ENCODE measurements around the gene STK33. TPM values are rescaled to one million over a fixed set of nuclear protein-coding genes. Genes with fewer than 3 reads are reported as not detected.

Gene STK33
- total RNA-seq, 1 experiment from 2014 or later: 0.21 TPM

GRCh38 chr11:8352103-8352875 is 241.7 kb downstream of the STK33 start:
- Histone ChIP-seq H3K27me3 (replicated peaks) (no peaks in the 10 kb centered on the region), H3K4me3 (no peak overlapping the region), H3K4me1 (replicated peaks) (no peaks in the 10 kb centered on the region), H3K9me3 (replicated peaks) (no peaks in the 10 kb centered on the region), H3K27ac (no peak overlapping the region), H3K36me3 (no peaks in the 10 kb centered on the region)
- DNase-seq (ENCODE audit: low read depth in 1 of 2, low spot score in 2 of 2): no peak

DNA sequence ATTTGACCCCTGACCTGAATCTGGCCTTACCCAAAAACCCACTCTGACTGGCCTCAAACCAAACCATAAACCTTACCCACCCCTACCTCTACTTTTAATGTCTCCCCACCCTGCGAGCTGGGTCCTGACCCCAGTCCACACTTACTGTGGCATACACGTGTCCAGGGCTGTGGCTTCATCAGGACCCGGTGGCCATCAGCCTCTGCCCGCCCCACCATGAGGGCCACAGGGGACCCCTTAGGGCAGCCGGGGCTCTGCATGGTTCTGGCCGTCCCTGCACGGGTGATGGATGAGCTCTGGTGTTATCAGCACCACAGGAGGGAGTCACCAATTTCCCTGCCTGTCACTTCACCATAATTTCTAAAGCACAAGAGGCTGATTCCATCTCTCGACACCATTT is 242.8 kb downstream of the STK33 start:
- Histone ChIP-seq H3K4me3 (no peak overlapping the region), H3K27me3 (replicated peaks) (no peaks in the 10 kb centered on the region), H3K9me3 (replicated peaks) (no peaks in the 10 kb centered on the region), H3K36me3 (no peaks in the 10 kb centered on the region), H3K4me1 (replicated peaks) (no peaks in the 10 kb centered on the region), H3K27ac (no peak overlapping the region)
- DNase-seq (ENCODE audit: low read depth in 1 of 2, low spot score in 2 of 2): no peak

GRCh38 chr11:8347978-8348377 is 246.1 kb downstream of the STK33 start:
- H3K4me1 ChIP-seq (replicated peaks): no peaks in the 10 kb centered on the region
- no peak overlapping the region for H3K4me3 ChIP-seq
- no peak for DNase-seq (ENCODE audit: low read depth in 1 of 2, low spot score in 2 of 2)
- H3K27me3 ChIP-seq (replicated peaks): no peaks in the 10 kb centered on the region
- H3K9me3 ChIP-seq (replicated peaks): no peaks in the 10 kb centered on the region
- no peak overlapping the region for H3K27ac ChIP-seq
- H3K36me3 ChIP-seq: no peaks in the 10 kb centered on the region

DNA sequence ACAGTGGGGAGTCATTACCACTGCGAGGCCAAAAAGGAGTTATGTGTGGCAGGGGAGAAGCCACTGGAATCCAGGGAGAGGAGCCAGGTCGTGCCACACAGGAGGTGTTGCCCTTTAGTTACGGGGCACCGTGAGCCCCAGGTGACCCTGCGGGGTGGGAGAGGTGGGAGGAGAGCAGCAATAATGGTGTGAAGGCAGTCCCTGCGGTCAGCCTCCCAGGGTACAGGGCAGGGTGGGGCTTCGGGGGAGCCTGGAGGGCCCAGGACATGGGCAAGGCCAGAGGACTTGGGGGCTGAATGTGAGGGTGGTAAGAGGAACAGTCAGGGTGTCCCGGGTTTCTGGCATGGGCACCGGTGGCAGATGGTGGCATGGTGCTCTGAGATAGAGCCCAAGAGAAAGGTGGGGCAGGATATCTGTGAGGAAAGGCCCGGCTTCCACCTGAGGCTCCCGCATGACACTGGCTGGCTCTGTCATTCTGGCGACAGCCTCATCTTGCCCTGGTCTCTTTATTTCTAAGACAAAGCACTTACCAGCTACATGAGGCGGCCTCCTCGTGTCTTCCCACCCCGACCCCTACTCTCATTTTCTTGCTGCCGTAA is 247.8 kb downstream of the STK33 start:
- Histone ChIP-seq H3K4me1 (replicated peaks) (no peaks in the 10 kb centered on the region), H3K27ac (no peak overlapping the region), H3K9me3 (replicated peaks) (no peaks in the 10 kb centered on the region), H3K36me3 (no peaks in the 10 kb centered on the region), H3K4me3 (no peak overlapping the region), H3K27me3 (replicated peaks) (no peaks in the 10 kb centered on the region)
- DNase-seq (ENCODE audit: low read depth in 1 of 2, low spot score in 2 of 2): no peak

DNA sequence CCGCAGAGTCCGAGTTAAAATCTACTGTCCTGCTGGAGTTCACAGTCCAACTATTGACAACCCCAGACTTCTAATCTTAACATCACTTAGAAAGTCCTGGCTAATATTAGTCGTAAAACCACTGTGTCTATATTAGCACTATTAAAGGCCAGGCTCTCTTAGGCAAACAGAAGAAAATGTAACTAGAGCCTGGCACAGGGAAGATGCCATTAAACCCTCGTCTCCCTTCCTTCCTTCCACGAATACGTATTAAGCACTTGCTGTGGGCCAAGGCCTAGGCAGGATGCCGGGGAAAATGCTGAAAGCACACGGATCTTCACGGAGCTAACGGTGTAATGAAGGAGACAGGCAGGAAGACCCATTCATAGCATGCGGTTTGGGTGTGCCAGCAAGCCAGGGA is 248.8 kb downstream of the STK33 start:
- Histone ChIP-seq H3K4me1 (replicated peaks) (no peaks in the 10 kb centered on the region), H3K36me3 (no peaks in the 10 kb centered on the region), H3K9me3 (replicated peaks) (no peaks in the 10 kb centered on the region), H3K27me3 (replicated peaks) (no peaks in the 10 kb centered on the region), H3K27ac (no peak overlapping the region), H3K4me3 (no peak overlapping the region)
- no peak for DNase-seq (ENCODE audit: low read depth in 1 of 2, low spot score in 2 of 2)

DNA sequence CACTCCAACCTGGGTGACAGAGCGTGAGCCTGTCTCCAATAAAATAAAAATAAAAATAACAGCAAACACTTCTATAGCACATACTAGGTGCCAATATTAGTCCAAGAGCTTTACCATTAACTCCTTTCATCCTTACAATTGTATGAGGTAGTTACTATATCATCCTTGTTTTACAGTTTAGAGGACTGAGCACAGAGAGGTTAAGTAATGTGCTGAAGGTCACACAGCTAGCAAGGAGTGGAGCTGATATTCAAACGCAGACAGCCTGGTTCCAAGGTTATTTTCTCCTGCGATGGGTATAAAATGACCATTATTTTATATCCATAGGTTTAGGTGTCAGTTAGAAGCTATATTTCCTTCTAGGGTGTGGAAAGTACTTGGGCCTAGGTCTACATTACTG is 249.7 kb downstream of the STK33 start:
- DNase-seq (ENCODE audit: low read depth in 1 of 2, low spot score in 2 of 2): no peak
- Histone ChIP-seq H3K4me1 (replicated peaks) (no peaks in the 10 kb centered on the region), H3K27ac (no peak overlapping the region), H3K9me3 (replicated peaks) (no peaks in the 10 kb centered on the region), H3K4me3 (no peak overlapping the region), H3K27me3 (replicated peaks) (no peaks in the 10 kb centered on the region), H3K36me3 (no peaks in the 10 kb centered on the region)

DNA sequence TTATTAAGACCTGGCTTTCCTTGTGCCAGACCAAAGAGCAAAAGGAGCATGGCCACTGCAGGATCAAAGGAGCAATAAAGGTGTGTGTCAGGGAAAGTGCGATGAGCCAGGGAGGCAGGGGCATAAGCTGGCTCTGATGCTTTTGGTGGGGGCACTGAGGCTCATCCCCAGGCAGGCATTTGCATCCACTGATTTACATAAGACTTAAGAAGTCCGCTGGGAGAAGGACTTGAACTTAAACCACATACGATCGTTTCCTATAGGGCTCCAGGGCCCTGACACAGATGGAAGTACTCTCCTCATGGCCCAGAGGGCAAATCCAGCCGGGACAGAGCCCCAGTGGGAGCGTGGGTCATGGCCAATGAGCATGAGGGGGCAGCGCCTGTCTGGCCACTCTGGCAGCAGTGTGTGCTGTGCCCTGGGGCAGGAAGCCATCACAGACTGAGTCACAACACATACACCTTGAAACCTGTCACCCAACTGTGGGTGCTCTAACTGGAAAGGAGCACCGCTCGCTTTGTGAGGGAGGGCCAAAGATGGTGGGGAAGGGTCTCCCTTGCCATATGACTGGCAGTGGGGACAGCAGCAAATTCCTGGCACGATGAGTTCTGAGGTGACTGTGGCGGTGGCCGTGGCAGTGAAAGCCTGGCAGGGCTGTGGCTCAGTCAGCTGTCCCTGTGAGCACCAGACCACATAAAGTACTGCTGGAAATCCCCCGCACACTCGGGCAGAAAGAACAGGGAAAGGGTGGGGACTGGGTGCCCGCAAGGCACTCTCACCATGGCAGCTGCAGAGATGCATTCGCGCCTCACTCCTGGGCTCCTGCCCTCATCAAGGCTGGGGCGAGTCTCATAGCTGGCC is 251.0 kb downstream of the STK33 start:
- no peak overlapping the region for H3K4me3 ChIP-seq
- no peak for DNase-seq (ENCODE audit: low read depth in 1 of 2, low spot score in 2 of 2)
- H3K36me3 ChIP-seq: no peaks in the 10 kb centered on the region
- H3K9me3 ChIP-seq (replicated peaks): no peaks in the 10 kb centered on the region
- no peaks in the 10 kb centered on the region for H3K27me3 ChIP-seq (replicated peaks)
- no peak overlapping the region for H3K27ac ChIP-seq
- no peaks in the 10 kb centered on the region for H3K4me1 ChIP-seq (replicated peaks)

DNA sequence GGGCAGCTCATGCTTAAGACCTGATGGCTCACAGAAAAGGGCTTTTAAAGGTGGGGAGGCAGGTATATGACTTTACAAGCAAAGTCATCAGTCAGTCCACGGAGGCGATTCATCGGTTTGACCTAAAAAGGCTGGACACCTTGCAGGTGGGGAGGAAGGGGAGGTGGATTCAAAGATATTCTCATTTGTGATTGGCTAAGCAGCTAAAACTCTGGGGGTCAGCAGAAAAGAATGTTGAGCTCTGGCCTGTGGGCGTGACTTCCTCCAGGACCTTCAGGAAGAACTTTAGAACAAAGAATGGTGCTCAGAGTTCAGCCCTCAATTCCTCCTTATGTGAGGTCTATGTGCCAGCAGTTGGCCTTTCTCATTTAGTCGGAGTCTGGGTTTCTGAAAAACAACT is 252.0 kb downstream of the STK33 start:
- Histone ChIP-seq H3K27ac (no peak overlapping the region), H3K4me3 (no peak overlapping the region), H3K4me1 (replicated peaks) (no peaks in the 10 kb centered on the region), H3K27me3 (replicated peaks) (no peaks in the 10 kb centered on the region), H3K36me3 (no peaks in the 10 kb centered on the region), H3K9me3 (replicated peaks) (no peaks in the 10 kb centered on the region)
- no peak for DNase-seq (ENCODE audit: low read depth in 1 of 2, low spot score in 2 of 2)

Other genes starting within 250 kb of the STK33 start
- 0.63 and 3.1 TPM in 2 replicates for gene TRIM66, start 88.4 kb upstream of the STK33 start, total RNA-seq (2014; rRNA removed; shearing (Covaris generic))
- gene RPL27A, start 88.6 kb upstream of the STK33 start, total RNA-seq (2014; rRNA removed; shearing (Covaris generic)): 367 and 462 TPM in 2 replicates

Data from SJSA1 (cell line).